ENCODE measurements around the gene OTOG.

OTOG gene

GRCh38 chr11:17563231-17563646 is 16.2 kb downstream of the OTOG start:
- DNase-seq: no peak

DNA sequence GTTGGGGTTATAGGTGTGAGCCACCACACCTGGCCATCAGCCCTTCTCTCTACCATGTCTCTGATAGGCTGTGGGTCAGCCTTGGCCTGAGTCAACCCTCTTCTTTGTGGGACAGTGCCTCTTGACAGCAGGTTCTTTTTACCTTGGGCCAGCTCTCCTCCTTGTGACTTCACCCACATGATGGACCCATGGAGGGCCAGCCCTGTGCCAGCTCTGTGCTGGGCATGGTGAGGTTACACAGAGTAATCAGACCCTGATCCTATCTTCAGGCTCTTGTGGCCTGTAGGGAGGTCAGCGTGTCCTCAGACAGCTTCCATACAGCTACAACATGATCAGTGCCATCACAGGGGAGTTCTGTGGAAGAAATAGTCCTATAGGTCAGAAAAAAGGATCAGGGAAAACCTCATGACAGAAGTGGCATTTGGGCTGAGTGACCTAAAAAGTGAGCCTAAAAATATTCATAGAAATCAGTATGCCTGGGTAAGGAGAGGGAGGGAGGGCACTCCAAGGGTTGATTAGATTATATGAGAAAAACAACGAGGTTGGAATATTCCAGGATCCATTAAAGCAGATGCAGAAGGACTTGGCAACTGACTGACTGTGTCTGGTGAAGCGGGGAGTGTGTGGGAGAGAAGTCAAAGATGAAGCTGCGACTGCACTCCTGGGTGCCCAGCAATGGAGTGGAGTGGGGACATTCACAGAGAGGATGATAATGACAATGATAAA is 17.1 kb downstream of the OTOG start:
- no peak for DNase-seq

DNA sequence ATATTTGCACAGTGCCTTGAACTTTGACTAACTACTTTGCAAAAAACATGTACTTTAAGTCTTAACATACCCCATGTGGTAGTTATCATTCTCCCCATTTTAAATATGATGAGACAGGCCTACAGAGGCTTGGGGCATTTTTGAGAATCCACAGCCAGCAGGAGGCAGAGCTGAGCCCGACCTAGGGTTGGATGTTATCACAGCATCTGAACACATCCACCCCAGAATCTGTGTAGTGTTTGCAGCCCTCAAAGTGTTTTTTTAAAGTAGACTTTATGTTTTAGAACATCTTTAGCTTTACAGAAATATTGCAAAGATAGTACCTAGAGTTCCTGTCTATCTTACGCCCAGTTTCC is 17.6 kb downstream of the OTOG start:
- DNase-seq: no peak

DNA sequence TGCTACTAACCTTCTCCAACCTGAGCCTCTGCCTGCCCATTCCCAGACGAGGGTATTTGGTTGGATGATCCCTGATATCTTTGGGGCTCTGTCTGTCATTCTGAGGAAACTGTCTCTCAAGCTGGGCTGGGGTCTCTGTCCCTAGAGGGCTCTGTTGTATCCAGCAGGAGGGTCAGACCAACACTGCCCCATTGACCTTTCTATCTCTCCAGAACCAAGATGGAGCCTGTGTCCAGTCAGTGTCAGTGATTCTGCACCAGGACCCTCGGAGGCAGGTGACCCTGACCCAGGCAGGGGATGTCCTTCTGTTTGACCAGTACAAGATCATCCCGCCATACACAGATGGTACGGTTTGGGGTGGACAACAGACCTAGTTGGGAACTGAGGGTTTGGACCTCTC is 21.9 kb downstream of the OTOG start:
- no peak for DNase-seq

GRCh38 chr11:17570034-17570433 is 23.0 kb downstream of the OTOG start:
- no peak for DNase-seq

DNA sequence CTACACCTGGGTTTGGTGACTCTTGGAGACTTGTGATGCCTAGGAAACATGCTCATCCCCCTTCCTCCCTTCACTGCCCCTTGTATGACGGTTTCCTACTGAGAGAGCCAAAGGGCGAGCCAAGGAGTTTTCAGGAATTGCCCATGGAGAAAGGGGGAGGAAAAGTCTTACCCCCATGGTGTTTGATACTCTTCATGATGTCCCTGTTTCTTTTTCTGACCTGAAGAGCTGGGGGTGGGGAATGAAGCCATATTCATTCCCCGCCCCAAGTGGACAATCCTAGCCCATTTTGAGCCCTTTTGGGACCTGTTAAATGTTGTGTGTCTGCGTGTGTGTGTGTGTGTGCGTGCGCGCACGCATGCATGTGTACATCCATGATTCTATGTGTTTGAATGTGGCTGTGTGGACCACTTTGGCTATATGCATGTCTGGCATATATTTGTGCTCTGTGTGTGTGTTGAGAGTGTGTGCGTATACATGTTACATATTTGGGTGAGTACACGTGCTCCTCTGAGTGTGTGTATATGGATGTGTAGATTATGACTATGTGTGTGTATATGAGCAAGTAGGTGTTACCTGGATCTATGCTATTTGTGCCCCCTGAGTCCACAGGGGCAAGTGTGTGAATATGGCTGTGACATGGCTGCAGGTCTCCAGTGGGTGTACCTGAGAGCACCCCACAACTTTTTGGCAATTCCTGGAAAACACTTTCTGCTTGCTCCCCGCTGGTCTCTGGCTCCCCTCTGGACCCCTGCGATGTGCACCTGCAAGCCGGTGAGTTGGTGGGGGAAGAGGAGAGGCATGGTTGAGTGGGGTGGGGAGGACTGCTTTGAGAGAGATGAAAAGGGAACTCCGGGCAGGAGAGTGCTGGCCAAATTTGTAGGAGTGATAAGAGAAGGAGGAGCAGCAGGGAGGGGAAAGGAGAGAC is 24.6 kb downstream of the OTOG start:
- no peak for DNase-seq

GRCh38 chr11:17572359-17572690 is 25.3 kb downstream of the OTOG start:
- no peak for DNase-seq

- DNase-seq: no peak
Measured at GRCh38 chr11:17572791-17573460, 25.9 kb downstream of the OTOG start.

GRCh38 chr11:17573526-17573925 is 26.5 kb downstream of the OTOG start:
- DNase-seq: no peak

DNA sequence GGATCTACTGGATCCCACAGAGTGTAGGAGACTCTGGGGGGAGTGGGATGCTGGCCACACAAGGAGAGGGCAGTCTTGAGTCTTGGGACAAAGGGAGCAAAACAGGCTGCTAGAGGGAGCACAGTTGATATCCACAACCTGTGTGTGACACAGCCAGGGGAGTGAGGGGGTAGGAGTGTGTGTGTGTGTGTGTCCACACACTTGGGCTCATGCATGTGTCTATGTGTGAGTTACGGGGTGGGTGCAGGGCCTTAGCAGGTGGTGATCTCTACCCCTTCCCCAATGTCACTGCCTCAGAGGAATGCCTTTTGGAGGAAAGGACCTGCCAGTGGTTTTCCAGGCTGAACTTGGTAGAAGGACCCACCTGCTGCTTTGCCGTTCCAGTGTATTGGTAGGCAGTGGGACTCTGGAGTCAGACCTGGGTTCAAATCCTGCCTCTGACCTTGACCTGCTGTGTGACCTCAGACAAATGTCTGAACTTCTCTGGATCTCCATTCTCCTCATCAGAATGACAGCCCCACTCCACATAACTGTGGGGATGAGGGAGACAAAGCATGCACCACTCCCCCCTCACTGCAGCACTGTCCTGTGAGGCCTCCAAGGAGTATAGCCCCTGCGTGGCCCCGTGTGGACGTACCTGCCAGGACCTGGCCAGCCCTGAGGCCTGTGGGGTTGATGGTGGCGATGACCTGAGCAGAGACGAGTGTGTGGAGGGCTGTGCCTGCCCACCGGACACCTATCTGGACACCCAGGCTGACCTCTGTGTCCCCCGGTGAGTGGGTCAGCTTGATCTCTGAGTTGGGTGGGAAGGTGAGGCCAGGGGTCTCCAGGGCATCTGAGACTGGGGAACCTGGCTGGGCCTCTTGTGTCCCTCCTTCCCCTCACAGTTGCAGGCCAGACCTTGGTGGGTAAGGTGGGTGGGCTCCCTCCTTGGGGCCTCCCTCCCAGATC is 27.4 kb downstream of the OTOG start:
- DNase-seq: no peak

DNA sequence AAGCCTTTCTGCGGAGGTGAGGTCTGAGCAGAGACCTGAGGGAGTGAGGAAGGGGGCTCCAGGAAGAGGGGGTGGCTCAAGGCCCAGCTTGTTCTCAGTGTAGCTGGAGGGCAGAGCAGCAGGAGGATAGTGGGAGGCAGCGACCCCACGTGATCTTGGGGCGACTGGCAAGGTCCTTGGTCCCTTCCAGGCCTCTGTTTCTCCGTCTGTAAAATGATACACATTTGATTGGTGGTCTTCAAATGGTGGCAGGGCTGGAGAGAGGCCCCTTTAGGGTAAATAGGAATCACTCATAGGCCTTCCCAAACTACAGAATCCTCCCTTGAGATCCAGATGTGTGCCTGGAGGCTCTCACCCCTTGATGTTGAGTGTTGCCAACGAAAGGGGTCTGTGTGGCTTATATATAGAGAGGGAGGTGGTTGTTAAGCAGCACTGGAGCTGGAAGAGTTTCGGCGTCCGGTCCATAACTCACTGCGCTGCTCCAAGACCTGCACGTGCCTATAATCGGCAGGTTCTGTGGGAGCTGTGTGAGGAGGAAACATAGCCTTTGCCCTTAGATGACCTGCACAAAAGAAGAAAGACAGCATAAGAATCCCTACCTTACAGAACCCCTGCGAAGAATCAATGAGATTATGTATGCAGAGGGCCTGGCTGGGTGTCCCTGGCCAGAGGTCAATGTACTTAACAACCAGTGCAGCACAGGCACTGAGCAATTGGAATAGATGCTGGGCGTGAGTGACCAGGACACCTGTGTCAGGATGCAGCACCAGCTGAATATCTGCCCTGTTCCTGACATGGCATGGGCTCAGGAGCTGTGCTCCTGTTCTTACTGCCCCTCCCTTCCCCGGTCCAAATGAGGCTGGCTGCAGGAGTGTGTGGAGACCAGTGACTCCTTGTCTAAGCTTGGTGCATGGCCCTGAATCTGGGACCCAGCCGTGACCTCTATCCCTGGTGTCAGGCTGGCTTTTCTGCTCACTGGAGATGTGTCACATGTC is 28.7 kb downstream of the OTOG start:
- no peak for DNase-seq

- DNase-seq: no peak
Measured at GRCh38 chr11:17578296-17578695, 31.2 kb downstream of the OTOG start.

GRCh38 chr11:17578958-17579357 is 31.9 kb downstream of the OTOG start:
- no peak for DNase-seq

- DNase-seq: no peak
Measured at GRCh38 chr11:17579451-17579850, 32.4 kb downstream of the OTOG start.

DNA sequence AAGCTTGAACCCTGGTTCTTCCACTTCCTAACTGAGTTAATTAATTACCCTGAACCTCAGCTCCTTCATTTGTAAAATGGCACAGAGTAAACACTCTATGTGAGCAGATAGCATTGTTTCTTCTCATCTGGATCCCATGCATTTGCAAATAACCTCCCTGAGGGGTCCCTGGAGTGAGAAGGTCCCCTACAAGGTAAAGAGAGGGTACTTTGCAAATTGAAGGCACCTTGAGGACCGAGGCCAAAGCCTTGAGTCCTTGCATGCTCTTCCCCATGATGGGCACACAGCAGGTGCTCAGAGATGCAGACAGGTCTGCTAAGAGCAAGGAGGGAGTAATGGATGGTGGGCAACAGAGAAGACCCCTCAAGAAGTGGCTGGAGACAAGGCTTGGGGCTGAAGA is 33.2 kb downstream of the OTOG start:
- no peak for DNase-seq

GRCh38 chr11:17581036-17581731 is 34.1 kb downstream of the OTOG start:
- no peak for DNase-seq

GRCh38 chr11:17581732-17582053 is 34.6 kb downstream of the OTOG start:
- no peak for DNase-seq

DNA sequence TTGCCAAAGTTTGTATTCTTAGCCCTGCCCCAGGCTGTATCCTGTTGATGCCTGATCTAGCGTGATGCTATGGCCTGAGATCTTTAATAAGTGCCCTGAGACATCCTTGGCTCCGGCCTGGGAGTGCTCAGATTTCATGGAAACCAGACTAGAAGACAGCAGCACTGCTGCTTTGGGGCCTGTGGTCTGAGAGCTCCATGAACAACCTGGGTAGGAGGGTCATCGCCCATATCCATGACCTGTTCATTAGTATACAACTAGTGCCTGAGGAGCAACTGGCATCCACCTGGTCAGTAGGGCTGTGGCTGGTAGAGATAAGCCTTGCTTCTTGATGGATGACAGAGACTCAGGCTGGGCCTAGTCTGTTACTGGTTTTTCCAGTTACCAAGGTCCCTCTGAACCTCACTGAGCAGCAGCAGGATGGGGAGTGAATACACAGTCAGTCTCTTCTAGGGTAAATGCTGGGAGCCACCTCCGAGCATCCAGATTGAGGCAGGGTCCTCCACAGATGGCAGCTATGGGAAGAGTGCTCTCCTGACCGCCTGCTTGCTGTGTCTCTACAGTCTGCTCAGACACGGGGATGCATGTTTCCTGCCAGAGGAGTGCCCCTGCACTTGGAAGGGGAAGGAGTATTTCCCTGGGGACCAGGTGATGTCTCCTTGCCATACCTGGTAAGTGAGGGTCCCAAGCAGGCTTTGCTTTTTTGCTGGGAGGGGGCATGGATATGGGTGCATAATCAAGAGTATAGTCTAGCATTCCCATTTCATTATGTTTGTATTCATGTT is 39.0 kb downstream of the OTOG start:
- DNase-seq: no peak

DNA sequence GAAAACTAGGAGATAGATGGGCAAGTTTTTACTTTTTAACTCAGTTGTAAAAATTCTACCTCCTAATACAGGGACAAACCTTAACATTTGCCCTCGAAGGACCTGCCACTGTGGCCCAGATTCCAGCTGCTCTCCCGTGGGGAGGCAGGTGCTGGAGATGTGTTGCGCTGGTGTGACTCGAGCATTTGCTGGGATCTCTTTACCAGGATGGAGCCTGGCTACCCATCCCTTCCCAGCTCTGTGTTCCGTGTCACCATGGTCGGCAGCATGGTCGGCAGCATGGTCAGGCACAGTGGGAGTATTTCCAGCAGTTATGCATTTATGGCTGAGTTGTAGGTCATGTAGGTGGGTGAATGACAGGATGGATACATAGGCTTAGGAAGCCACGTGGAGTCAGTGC is 41.1 kb downstream of the OTOG start:
- DNase-seq: no peak

DNA sequence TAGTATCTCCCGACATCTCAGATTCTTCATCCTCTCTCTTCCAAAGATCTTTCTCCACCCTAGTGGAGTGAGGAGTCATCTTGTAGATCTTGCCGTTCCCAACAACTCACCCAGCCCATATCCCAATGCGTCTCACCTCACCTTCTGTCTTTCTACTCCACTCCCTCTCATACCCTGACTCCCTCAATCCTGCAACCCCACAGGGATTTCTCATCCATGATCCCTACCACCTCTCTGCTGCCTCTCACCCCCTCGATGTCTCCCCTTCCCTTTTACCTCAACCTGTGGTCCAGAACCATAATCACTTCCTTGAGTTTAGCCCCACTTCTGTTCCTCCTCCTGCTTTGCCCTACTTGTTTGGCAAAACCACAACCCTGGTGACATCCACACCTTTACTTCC is 41.7 kb downstream of the OTOG start:
- no peak for DNase-seq

Data from activated CD8-positive, alpha-beta memory T cell treated with anti-CD3 and anti-CD28 coated beads, Interleukin-2, amount 50 U/mL, for 4 hours (primary cell).